LNCAP (cell line): ENCODE data around the gene TTI1.

ENCODE experiments used
- CTCF ChIP-seq: fragments of 450-650 bp; IDR thresholded peaks from 2 replicates; pipeline ENCODE4 v1.5.1; 2017; ENCODE audit warnings: mild to moderate bottlenecking

TTI1 gene

GRCh38 chr20:38033330-38034107, at the start of gene TTI1, which contains the start of gene RPRD1B:
Gene TTI1, minus strand, starts transcription at chr20:38033456. Its CDS starts 19,640 bp downstream, at chr20:38013816.
Gene RPRD1B, plus strand, starts transcription at chr20:38033746. Its CDS starts 202 bp downstream, at chr20:38033948.
- no peak for TF ChIP-seq CTCF

- no peak for TF ChIP-seq CTCF
Measured at GRCh38 chr20:38082894-38083293, 49.6 kb upstream of the TTI1 start.

- no peak for TF ChIP-seq CTCF
Measured at GRCh38 chr20:38081575-38081974, 48.3 kb upstream of the TTI1 start.

- no peak for TF ChIP-seq CTCF
Measured at GRCh38 chr20:38079353-38079752, 46.1 kb upstream of the TTI1 start.

- no peak for TF ChIP-seq CTCF
Measured at GRCh38 chr20:38078084-38078483, 44.8 kb upstream of the TTI1 start.

- no peak for TF ChIP-seq CTCF
Measured at GRCh38 chr20:38076548-38076947, 43.3 kb upstream of the TTI1 start.

- TF ChIP-seq CTCF: no peak
Measured at GRCh38 chr20:38075161-38075998, 42.1 kb upstream of the TTI1 start.
